GM18526 (cell line): ENCODE measurements around the gene FOXP2.

Experiments used
- POLR2A ChIP-seq: IDR thresholded peaks from 3 replicates; pipeline ENCODE4 v1.6.1; 2011; ENCODE audit not compliant: insufficient read length; ENCODE audit errors: extremely low read depth

FOXP2 gene

GRCh38 chr7:114653364-114654088 lies 238.9 kb downstream of the FOXP2 start:
- TF ChIP-seq POLR2A: no peak

GRCh38 chr7:114656466-114656865 lies 241.9 kb downstream of the FOXP2 start:
- TF ChIP-seq POLR2A: no peak

- TF ChIP-seq POLR2A: no peak
Measured at GRCh38 chr7:114657279-114657678, 242.7 kb downstream of the FOXP2 start.

- TF ChIP-seq POLR2A: no peak
Measured at GRCh38 chr7:114658216-114658615, 243.6 kb downstream of the FOXP2 start.

- no peak for TF ChIP-seq POLR2A
Measured at GRCh38 chr7:114659409-114660125, 245.0 kb downstream of the FOXP2 start.

GRCh38 chr7:114660126-114660486 lies 245.5 kb downstream of the FOXP2 start:
- TF ChIP-seq POLR2A: no peak

- TF ChIP-seq POLR2A: no peak
Measured at GRCh38 chr7:114660753-114661152, 246.1 kb downstream of the FOXP2 start.

GRCh38 chr7:114662002-114662677 lies 247.5 kb downstream of the FOXP2 start:
- TF ChIP-seq POLR2A: no peak

GRCh38 chr7:114663502-114663901 lies 248.9 kb downstream of the FOXP2 start:
- TF ChIP-seq POLR2A: no peak

- no peak for TF ChIP-seq POLR2A
Measured at GRCh38 chr7:114670676-114671075, 256.1 kb downstream of the FOXP2 start.

- no peak for TF ChIP-seq POLR2A
Measured at GRCh38 chr7:114671563-114672123, 257.0 kb downstream of the FOXP2 start.

GRCh38 chr7:114678116-114678515 lies 263.5 kb downstream of the FOXP2 start:
- TF ChIP-seq POLR2A: no peak

GRCh38 chr7:114687238-114687637 lies 272.6 kb downstream of the FOXP2 start:
- no peak for TF ChIP-seq POLR2A

- no peak for TF ChIP-seq POLR2A
Measured at GRCh38 chr7:114688443-114689055, 273.9 kb downstream of the FOXP2 start.

- TF ChIP-seq POLR2A: no peak
Measured at GRCh38 chr7:114689406-114689805, 274.8 kb downstream of the FOXP2 start.
